ENCODE results near the gene MOCS1.

The MOCS1 gene

GRCh38 chr6:39947611-39948068 is 13.4 kb upstream of the MOCS1 start:
- no peak for DNase-seq

- DNase-seq: no peak
Measured at GRCh38 chr6:39945626-39946025, 11.4 kb upstream of the MOCS1 start.

- no peak for DNase-seq
Measured at GRCh38 chr6:39942903-39943580, 8.8 kb upstream of the MOCS1 start.

DNA sequence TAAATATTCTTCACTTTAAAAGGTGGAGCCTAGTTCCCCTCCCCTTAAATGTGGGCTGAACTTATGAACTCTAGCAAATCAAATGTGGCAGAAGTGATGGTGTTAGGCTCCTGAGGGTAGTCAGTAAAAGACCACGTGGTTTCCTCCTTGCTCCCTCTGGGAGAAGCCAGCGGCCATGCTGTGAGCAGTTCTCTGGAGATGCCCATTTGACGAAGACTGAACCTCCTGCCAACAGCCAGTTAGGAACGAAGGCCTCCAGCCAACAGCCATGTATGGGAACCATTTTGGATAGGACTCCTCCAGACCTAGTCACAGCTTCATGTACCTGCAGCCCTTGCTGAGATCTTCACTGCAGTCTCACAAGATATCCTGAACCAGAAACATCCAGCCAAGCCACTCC is 7.6 kb upstream of the MOCS1 start:
- DNase-seq: no peak

DNA sequence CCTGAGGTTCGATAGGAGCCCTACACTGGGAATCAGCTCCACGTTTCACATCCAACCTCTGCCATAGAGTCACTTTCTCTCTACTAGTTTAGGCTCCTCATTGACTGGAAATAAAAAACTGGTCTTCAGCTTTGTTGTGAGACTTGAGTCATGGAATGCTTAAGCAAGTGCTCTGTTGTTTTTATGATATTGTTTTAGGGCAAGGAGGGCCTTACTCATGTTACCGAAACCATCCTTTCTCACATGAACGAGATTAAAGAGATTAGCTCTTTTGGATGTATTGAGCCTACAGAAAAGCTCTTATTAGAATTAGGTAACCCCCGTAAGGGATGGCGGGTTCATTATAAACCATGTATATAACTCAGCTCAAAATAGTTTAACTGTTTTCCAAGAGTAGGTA is 6.9 kb upstream of the MOCS1 start:
- no peak for DNase-seq

GRCh38 chr6:39938773-39939654 is 4.8 kb upstream of the MOCS1 start:
- no peak for DNase-seq

GRCh38 chr6:39937686-39938333 is 3.5 kb upstream of the MOCS1 start:
- no peak for DNase-seq

DNA sequence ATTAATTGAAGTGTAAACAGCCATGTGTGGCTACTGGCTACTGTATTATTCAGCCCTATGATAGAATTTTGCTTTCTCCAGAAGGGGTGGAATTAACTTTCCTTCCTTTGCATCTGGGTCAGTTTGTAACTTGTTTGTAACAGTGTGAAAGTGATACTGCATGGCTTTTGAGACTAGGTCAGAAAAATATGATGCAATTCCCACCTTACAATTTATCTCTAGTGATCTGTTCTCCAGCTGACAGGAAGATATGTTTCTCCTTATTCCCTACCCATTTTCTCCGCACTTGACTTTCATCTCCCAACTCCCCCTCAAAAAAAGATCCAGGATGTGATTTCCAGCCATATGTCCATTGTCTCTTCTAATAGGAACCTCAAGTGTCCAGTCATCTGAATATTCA is 2.6 kb upstream of the MOCS1 start:
- DNase-seq: no peak

DNA sequence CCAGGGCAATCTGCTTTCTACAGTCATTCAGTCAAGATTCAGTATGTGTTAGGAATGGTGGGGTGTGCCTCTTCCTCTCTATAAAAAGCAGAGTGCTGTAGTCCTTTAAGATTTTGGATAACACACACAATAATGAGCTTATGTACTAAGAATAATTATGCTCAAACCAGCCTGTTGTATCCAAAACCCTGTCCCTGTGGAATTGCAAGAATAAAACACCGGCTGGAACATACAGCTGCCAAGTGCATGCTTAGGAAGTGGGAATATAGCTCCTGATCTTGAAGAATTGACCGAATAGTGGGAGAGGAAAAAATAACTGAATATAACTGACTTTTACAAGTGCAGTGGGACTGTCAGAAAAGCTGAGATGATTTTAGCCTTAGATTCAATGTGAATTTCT is 979 bp upstream of the MOCS1 start:
- no peak for DNase-seq

GRCh38 chr6:39933669-39934130 is 562 bp downstream of the MOCS1 start:
- DNase-seq: no peak

- no peak for DNase-seq
Measured at GRCh38 chr6:39932386-39932910, 1.8 kb downstream of the MOCS1 start.

GRCh38 chr6:39931607-39932006 is 2.7 kb downstream of the MOCS1 start:
- DNase-seq: no peak

GRCh38 chr6:39930540-39930939 is 3.7 kb downstream of the MOCS1 start:
- no peak for DNase-seq

- DNase-seq: no peak
Measured at GRCh38 chr6:39929733-39930461, 4.4 kb downstream of the MOCS1 start.

DNA sequence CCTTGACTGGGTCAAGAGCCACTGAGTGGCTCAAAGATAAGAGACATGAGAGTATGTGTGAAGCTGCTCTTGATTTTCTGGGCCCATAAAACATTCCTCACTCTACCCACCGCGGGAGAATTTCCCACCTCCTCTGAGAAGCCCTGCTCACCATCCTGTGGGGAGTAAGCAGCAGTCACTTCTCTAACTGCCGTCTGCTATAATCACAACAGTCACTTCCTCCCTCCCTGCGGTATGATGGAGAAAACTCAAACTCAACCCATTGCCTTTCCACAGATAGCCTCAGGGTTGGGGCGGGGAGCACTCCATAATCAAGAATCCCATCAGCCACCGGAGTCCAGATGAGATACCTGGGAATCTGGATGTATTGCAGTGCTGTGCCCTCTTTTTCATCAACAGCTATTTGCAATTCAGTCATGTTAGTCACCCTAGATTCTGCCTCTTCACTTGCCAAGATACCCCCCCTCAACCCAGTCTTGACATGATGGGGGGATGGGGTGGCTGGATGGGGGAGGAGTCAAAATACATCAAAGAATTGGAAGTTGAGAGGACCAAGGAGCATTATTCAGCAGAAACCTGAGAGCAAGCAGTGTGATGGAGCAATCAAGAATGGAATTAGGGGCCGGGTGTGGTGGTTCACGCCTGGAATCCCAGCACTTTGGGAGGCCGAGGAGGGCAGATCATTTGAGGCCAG is 5.1 kb downstream of the MOCS1 start:
- DNase-seq: no peak

- DNase-seq: no peak
Measured at GRCh38 chr6:39927159-39927558, 7.1 kb downstream of the MOCS1 start.

DNA sequence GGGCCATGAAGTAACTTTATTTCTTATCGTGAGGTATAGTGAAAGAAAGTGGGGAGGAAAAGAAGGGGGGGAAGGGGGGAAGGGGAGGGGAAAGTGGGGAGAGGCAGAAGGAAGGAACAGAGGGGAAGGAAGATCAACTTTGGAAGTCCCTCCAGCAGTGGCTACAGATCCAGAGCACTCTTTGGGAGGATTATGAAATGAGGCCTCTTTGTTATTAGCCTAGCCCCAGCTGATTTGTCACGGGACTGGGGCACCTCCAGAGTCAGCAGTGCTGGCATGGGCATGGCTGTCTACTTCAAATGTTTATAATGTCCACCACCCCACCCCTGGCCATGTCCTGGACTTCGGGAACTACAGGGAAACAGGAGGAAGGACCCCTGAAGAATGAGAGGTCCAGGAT is 7.6 kb downstream of the MOCS1 start:
- no peak for DNase-seq

DNA sequence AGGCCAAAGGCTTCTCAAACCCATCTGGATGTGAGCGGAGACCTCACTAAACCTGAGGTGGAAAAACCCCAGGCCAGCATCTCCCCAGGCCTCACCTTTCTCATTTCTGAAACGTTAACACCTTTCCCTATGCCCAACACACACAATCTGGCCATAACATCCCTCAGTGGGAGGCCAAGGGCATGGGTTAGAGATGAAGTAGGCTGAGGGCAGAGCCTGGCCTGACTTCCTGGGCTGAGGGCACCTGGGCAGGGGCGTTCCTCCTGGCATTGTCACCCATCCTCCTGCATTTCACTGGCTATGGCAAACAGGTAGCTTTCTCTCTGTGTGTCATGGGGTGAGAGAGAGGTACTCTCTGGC is 8.4 kb downstream of the MOCS1 start:
- no peak for DNase-seq

DNA sequence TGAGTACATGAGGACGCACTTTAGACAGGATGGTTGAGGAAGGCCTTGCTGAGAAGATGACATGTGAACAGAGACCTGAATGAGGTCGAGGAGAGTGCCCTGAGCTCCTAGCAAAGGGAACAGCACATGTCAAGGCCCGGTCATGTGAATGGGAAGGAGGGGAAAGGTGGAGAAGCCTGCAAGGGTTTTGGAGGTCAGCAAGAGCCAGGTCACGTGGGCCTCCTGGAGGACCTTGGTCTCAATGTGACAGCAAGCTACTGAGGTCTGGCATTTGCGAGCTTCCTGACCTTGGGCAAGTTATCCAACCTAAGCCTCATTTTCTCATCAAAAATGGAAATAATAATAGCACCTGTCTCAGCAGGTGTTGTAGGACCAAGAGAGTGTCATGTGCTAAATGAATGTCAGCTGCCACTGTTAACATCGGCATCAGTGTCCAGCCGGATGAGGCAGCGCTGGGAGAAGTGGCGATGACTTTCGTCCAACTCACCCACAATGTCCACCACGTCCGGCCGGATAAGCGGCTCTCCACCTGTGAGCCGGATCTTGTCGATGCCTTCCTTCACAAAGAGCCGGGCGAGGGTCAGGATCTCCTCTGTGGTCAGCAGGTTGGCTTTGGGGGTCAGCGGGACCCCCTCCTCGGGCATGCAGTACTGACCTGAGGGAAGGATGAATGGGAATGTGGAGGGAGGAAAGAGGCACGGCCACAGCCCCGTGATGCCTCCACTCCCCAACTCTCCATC is 8.9 kb downstream of the MOCS1 start:
- no peak for DNase-seq

DNA sequence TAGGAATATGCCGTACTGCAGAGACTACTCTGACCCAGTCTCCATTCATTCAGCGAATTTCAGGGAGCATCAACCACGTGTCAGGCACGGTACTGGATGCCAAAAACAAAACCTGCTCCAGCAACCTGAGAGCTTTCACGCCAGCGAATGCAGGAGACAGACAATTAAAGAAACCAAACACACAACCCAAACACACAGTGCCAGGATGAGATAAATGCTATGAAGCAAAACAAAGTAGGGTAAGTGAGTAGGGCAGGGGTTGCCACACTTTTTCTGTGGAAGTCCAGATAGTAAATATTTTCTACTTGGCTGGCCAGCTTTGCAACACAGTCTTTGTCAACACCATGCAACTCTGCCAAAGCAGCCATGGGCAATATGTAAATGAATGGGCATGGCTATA is 10.0 kb downstream of the MOCS1 start:
- DNase-seq: no peak

DNA sequence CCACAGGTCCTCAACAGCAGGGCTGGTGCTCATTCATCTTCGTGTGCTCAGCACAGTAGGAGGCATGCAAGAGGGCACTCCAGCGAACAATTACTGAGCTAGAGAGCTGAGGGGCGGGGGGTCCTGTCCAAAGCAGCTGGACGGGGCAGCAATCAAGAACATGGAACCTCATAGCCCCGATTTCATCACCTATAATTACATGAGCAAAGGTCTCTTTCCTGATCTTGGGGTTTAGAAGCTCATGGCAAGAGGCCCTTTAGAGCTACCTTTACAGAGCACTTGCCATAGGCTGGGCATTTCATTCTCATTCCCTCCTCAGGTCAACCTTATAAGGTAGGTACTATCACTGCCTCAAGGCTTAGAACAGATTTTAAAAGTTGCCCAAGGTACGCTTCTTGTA is 10.4 kb downstream of the MOCS1 start:
- DNase-seq: no peak

DNA sequence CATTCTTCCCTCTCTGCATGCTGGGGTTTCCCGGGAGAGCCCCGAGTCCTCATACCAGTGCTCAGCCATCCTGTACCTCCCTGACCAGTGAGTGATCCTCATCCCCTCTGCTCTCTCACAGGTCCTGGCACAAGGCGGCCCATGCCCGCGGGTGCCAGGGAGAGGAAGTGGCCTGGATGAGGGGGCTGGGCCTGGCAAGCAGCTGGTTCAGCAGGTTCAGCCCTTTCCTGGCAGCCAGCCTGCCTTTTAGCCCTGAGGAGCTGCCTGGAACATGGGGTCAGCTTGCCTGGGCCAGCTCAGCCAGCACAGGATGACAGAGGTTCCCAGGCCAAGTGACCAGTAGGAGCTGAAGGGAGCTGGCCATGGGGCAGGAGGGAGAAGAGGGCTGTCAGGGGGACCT is 10.9 kb downstream of the MOCS1 start:
- DNase-seq: no peak

Measured in hematopoietic multipotent progenitor cell treated with erythropoietin and hydrocortisone succinate and interleukin-3 and kit ligand, for 8 days (in vitro differentiated cells).